Embryonic facial prominence (tissue), 1 donor: ENCODE data around the gene XPA.
"Not testable (repeated sequence)": the region's sequence is repeated elsewhere in the genome, so short reads cannot be mapped to it uniquely, and the experiment has no call there.

Experiments
- DNase-seq: peaks from one replicate; pipeline ENCODE4 v3.0.0-alpha.2; 2016; ENCODE audit errors: extremely low spot score

XPA gene

GRCh38 chr9:97703437-97704344 lies 6.6 kb upstream of the XPA start:
- DNase-seq = no peak

GRCh38 chr9:97699824-97700223 lies 2.7 kb upstream of the XPA start:
- not testable (repeated sequence) for DNase-seq

DNA sequence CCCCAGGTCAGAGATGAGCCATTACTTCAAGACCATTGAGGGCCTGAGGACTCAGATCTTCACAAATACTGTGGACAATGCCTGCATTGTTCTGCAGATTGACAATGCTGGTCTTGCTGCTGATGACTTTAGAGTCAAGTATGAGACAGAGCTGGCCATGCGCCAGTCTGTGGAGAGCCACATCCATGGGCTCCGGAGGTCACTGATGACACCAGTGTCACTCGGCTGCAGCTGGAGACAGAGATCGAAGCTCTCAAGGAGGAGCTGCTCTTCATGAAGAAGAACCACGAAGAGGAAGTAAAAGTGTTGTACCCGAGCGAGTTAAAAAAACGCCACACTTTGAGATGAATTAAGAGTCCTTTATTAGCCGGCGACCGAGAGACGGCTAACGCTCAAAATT lies 2.1 kb upstream of the XPA start:
- not testable (repeated sequence) for DNase-seq

DNA sequence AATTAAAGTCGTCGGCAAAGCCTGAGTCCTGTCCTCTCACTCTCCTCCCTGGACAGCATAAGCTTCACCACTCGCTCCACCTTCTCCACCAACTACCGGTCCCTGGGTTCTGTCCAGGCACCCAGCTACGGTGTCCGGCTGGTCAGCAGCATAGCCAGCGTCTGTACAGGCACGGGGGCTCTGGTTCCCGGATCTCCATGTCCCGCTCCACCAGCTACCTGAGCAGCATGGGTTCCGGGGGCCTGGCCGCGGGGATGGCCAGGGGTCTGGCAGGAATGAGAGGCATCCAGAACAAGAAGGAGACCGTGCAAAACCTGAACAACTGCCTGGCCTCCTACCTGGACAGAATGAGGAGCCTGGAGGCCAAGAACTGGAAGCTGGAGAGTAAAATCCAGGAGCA lies 1.7 kb upstream of the XPA start:
- no peak for DNase-seq

GRCh38 chr9:97697837-97698236 lies 697 bp upstream of the XPA start:
- no peak for DNase-seq

- no peak for DNase-seq
Observed at GRCh38 chr9:97695995-97696802, 941 bp downstream of the XPA start.

DNA sequence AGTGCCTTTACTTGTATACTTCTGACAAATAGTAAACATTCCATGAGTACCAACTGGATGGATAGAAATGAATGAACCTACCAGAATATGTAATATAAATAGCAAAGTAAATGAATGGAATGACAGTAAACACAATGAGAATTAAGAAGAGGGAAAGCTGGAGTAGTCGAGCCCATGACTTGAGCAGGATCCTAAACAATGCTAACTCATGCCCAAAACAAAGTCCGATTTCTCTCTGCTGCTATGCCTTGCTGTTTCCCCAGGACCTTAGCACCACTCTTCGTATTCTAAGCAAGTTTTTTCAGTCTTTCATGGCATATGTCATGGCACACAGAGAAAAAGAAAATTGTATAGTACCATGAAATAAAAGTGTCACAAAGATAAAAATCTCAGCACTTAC lies 1.8 kb downstream of the XPA start:
- no peak for DNase-seq

- DNase-seq = no peak
Observed at GRCh38 chr9:97694769-97695168, 2.4 kb downstream of the XPA start.

- DNase-seq = no peak
Observed at GRCh38 chr9:97689401-97690180, 7.5 kb downstream of the XPA start.

DNA sequence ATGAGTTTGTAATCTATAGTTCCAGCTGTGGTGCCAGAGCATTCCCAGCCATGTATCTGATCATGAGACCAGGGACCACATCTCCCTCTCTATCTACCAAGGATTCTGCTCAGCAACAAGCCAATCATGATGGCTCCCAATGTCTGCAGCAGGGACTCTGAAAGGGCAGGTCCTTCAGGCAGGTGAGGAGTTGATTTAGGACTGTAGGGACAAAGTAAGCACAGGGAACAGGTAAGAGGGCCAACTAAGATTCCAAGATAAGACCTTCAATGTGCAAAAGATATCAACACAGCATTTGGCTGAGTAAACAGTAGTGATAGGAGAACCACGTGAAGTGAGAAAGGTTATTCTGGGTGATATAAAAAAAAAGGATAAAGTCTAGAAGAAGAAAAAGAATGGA lies 8.5 kb downstream of the XPA start:
- no peak for DNase-seq

DNA sequence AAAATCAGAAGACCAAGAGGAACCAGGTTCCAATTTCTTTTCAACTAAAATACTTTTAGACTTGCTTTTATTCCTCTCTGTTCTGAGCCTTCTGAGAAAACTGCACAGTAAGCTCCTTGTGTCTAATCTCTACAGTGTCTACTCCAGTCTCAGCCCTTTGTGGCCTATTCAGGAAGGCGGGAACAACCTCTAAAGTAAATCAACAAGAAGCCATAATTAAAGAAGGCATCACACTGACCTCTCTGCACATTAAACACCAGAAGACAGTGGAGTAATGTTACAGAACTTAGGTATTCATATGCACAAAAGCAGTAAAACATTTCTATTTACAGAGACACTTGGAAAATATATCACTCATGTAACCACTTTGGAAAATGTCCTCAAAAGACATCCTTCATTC lies 14.9 kb downstream of the XPA start:
- DNase-seq = no peak

DNA sequence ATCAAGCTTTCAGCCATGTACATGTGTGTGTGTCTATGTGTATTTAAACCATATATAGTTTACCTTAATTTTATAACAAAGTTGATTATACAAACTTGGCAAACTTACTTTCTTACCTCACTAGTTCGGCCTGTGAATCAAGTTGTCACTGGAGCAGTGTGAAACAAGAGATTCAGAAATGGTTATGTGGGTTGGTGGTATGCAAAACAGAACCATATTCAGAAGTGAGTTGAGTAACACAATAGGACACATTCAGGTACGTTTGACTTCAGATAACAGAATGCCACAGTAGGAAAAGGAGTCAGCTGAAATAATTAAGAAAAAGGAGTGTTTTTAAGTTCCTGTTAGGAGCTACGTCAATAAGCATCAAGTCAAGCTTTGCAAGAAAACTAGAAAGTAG lies 21.5 kb downstream of the XPA start:
- DNase-seq = no peak

DNA sequence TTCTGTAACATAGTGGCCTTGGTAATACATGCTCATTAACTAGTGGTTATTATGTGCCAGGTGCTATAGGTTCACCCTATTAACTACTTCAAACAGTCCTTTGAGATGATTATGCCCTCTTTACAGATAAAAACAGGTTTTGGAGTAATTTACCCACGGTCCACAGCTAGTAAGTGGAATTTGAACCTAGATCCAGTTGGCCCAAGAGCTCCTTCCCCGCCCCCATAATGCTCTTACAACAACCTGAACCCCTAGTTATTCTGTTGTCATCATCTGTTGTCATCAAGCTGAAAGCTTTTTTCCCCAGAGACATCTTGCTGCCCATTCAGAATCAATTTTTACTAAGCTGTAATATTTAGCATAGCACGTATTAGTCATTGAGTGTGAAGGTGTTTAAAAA lies 23.2 kb downstream of the XPA start:
- DNase-seq = no peak

DNA sequence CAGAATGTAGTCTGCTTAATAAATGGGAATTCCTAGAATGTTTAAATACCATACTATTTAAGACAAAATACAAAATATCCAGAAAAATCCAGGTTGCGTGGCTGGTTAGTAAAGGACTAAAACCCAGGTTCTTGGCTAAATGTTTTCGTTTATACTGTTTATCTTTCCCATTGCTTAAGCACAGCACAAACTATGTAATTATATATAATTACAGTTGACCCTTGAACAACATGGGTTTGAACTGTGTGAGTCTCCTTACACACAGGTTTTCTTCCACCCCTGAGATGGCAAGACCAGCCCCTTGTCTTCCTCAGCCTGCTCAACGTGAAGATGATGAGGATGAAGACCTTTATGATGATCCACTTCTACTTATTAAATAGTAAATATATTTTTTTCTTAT lies 24.7 kb downstream of the XPA start:
- DNase-seq = no peak

- DNase-seq = no peak
Observed at GRCh38 chr9:97670586-97670985, 26.6 kb downstream of the XPA start.

GRCh38 chr9:97668485-97668884 lies 28.7 kb downstream of the XPA start:
- DNase-seq = no peak

GRCh38 chr9:97666907-97667686 lies 30.0 kb downstream of the XPA start:
- DNase-seq = no peak

- DNase-seq = no peak
Observed at GRCh38 chr9:97665742-97666141, 31.4 kb downstream of the XPA start.

DNA sequence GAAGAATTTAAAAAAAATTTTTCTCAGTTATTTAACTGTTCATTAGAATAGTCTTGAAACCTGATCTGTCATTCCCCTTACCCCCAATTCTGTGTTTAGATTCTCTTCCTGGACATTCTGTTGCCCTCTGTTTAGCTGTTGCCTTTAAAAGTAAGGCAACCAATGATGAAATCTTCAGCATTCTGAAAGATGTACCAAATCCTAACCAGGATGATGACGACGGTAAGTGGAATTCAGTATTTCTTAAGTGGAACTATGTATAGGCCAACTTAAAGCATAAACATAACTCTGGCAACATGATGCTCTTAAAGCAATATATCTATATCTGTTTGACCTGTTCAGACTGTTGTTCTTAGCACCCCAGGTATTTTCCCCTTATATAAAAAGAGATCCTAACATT lies 36.3 kb downstream of the XPA start:
- no peak for DNase-seq

DNA sequence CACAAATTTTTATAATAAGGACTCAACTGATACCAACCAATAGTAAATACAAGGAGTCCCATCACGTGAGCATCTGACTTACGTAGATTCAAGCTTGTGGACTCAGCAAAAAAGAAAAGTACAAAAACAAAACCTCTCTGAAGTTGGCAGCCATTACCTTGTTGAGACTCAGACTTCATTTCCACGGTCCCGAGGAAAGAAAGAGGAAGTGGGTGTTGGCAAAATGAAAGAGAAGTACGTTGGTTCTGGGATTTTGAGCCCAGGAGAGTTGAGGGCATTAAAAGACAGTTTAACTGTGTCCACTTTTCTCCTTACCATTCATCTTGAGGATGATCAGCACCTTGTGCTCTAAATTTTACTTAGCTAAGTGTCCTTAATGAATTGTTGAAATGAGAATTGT lies 36.8 kb downstream of the XPA start:
- DNase-seq = no peak

GRCh38 chr9:97659771-97660170 lies 37.4 kb downstream of the XPA start:
- DNase-seq = no peak
